ENCODE measurements around the gene CEMIP.

Gene CEMIP

GRCh38 chr15:80820092-80820491 lies 40.9 kb downstream of the CEMIP start:
- Histone ChIP-seq H3K27ac (ENCODE audit: low read depth, low read length) (no peak overlapping the region), H3K79me2 (ENCODE audit: insufficient read depth, low read length) (no peaks in the 10 kb centered on the region), H3K36me3 (ENCODE audit: low read length) (no peaks in the 10 kb centered on the region), H3K9ac (ENCODE audit: low read length) (no peak overlapping the region), H3F3A (ENCODE audit: insufficient read depth) (no peaks in the 10 kb centered on the region), H2AFZ (ENCODE audit: low read depth, low read length, severe bottlenecking) (no peak overlapping the region), H3K9me3 (ENCODE audit: insufficient read depth, low read length) (no peaks in the 10 kb centered on the region), H3K4me2 (ENCODE audit: low read depth, low read length, poor library complexity, severe bottlenecking) (no peak overlapping the region), H4K20me1 (ENCODE audit: low read depth, low read length) (no peaks in the 10 kb centered on the region), H3K27me3 (ENCODE audit: low read length) (no peaks in the 10 kb centered on the region), H3K9me2 (replicated peaks; ENCODE audit: insufficient read depth, low read length) (no peaks in the 10 kb centered on the region), H3K4me3 (ENCODE audit: insufficient read depth, low read length, poor library complexity, severe bottlenecking) (no peak overlapping the region)
- no peak for TF ChIP-seq EZH2phosphoT487 (conservative IDR thresholded peaks at IDR 0.05; ENCODE audit: low read length)
- TF ChIP-seq CTCF (IDR thresholded peaks at IDR 0.05; ENCODE audit: insufficient read depth, low read length, poor library complexity, severe bottlenecking), result no peak

GRCh38 chr15:80822256-80822655 lies 43.1 kb downstream of the CEMIP start:
- Histone ChIP-seq H3K9ac (ENCODE audit: low read length) (no peak overlapping the region), H2AFZ (ENCODE audit: low read depth, low read length, severe bottlenecking) (no peak overlapping the region), H3F3A (ENCODE audit: insufficient read depth) (no peaks in the 10 kb centered on the region), H3K9me3 (ENCODE audit: insufficient read depth, low read length) (no peaks in the 10 kb centered on the region), H3K9me2 (replicated peaks; ENCODE audit: insufficient read depth, low read length) (no peaks in the 10 kb centered on the region), H3K4me3 (ENCODE audit: insufficient read depth, low read length, poor library complexity, severe bottlenecking) (no peak overlapping the region), H3K4me2 (ENCODE audit: low read depth, low read length, poor library complexity, severe bottlenecking) (no peak overlapping the region), H3K27ac (ENCODE audit: low read depth, low read length) (no peak overlapping the region), H4K20me1 (ENCODE audit: low read depth, low read length) (no peaks in the 10 kb centered on the region), H3K36me3 (ENCODE audit: low read length) (no peaks in the 10 kb centered on the region), H3K79me2 (ENCODE audit: insufficient read depth, low read length) (no peaks in the 10 kb centered on the region), H3K27me3 (ENCODE audit: low read length) (no peaks in the 10 kb centered on the region)
- TF ChIP-seq CTCF (IDR thresholded peaks at IDR 0.05; ENCODE audit: insufficient read depth, low read length, poor library complexity, severe bottlenecking), result no peak
- no peak for TF ChIP-seq EZH2phosphoT487 (conservative IDR thresholded peaks at IDR 0.05; ENCODE audit: low read length)

- H3K79me2 ChIP-seq (ENCODE audit: insufficient read depth, low read length), result no peaks in the 10 kb centered on the region
- H3K27me3 ChIP-seq (ENCODE audit: low read length), result no peaks in the 10 kb centered on the region
- H3K9me3 ChIP-seq (ENCODE audit: insufficient read depth, low read length), result no peaks in the 10 kb centered on the region
- no peak overlapping the region for H3K9ac ChIP-seq (ENCODE audit: low read length)
- H3K4me2 ChIP-seq (ENCODE audit: low read depth, low read length, poor library complexity, severe bottlenecking), result no peak overlapping the region
- no peaks in the 10 kb centered on the region for H3F3A ChIP-seq (ENCODE audit: insufficient read depth)
- H2AFZ ChIP-seq (ENCODE audit: low read depth, low read length, severe bottlenecking), result no peak overlapping the region
- no peaks in the 10 kb centered on the region for H3K9me2 ChIP-seq (replicated peaks; ENCODE audit: insufficient read depth, low read length)
- no peak for TF ChIP-seq EZH2phosphoT487 (conservative IDR thresholded peaks at IDR 0.05; ENCODE audit: low read length)
- no peak for TF ChIP-seq CTCF (IDR thresholded peaks at IDR 0.05; ENCODE audit: insufficient read depth, low read length, poor library complexity, severe bottlenecking)
- no peaks in the 10 kb centered on the region for H3K36me3 ChIP-seq (ENCODE audit: low read length)
- H3K27ac ChIP-seq (ENCODE audit: low read depth, low read length), result no peak overlapping the region
- no peak overlapping the region for H3K4me3 ChIP-seq (ENCODE audit: insufficient read depth, low read length, poor library complexity, severe bottlenecking)
- no peaks in the 10 kb centered on the region for H4K20me1 ChIP-seq (ENCODE audit: low read depth, low read length)
Measured at GRCh38 chr15:80822676-80823075, 43.5 kb downstream of the CEMIP start.

All from SU-DHL-6 (cell line).